DMS153 treated with DMSO at 0.1 percent for 48 hours (cell line): ENCODE data around the gene PKP1.
"Not testable (repeated sequence)": the region's sequence is repeated elsewhere in the genome, so short reads cannot be mapped to it uniquely, and the experiment has no call there.

Source experiments
- DNase-seq: peaks from one replicate; lab custom pipeline; 2025; ENCODE audit not compliant: unreplicated experiment; lab: John Stamatoyannopoulos, UW

Gene PKP1, protein sequence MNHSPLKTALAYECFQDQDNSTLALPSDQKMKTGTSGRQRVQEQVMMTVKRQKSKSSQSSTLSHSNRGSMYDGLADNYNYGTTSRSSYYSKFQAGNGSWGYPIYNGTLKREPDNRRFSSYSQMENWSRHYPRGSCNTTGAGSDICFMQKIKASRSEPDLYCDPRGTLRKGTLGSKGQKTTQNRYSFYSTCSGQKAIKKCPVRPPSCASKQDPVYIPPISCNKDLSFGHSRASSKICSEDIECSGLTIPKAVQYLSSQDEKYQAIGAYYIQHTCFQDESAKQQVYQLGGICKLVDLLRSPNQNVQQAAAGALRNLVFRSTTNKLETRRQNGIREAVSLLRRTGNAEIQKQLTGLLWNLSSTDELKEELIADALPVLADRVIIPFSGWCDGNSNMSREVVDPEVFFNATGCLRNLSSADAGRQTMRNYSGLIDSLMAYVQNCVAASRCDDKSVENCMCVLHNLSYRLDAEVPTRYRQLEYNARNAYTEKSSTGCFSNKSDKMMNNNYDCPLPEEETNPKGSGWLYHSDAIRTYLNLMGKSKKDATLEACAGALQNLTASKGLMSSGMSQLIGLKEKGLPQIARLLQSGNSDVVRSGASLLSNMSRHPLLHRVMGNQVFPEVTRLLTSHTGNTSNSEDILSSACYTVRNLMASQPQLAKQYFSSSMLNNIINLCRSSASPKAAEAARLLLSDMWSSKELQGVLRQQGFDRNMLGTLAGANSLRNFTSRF

DNA sequence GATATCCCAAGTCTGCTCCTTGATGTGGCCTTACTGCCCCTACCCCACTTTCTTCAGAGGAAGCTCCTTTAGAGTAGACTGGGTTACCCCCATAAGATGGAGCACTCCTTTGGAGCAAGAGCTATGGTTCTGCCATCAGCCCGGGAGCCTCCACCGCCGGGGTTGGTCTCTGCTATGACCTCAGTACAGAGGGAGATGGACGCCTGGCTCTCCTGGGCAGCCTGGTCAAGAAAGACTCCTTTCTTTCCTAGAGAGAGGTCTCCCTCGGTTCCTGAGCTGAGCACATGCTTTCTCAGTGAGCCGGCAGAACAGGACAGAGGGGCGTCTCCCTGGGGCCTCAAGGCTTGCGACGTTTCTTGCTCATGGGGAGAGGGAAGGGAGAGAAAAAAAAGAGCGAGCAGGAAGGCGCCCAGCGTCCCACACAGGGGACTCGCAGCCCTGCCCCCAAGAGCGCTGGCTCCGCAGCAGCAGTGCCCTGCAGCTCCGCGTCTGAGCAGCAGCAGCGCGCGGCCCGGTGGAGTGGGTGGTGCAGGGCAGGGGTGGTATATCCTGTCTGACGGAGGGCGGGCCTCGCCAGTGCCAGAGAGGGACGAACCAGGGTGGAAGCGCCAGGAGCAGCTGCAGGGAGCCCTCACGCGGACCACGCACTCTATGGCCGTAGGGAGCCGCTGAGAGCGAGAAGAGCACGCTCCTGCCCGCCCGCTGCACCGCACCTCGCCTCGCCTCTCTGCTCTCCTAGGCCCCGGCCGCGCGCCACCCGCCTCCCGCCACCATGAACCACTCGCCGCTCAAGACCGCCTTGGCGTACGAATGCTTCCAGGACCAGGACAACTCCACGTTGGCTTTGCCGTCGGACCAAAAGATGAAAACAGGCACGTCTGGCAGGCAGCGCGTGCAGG, at the start of gene PKP1:
Gene PKP1, plus strand, starts transcription at position 576 of the 899 bp plus-strand sequence. Its CDS starts 197 bp downstream, at position 773.
- no peak for DNase-seq

DNA sequence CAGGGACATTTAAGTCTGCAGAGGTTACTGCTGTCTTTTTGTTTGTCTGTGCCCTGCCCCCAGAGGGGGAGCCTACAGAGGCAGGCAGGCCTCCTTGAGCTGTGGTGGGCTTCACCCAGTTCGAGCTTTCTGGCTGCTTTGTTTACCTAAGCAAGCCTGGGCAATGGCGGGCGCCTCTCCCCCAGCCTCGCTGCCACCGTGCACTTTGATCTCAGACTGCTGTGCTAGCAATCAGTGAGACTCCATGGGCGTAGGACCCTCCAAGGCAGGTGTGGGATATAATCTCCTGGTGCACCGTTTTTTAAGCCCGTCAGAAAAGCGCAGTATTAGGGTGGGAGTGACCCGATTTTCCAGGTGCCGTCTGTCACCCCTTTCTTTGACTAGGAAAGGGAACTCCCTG, 43.7 kb upstream of the PKP1 start:
- not testable (repeated sequence) for DNase-seq

DNA sequence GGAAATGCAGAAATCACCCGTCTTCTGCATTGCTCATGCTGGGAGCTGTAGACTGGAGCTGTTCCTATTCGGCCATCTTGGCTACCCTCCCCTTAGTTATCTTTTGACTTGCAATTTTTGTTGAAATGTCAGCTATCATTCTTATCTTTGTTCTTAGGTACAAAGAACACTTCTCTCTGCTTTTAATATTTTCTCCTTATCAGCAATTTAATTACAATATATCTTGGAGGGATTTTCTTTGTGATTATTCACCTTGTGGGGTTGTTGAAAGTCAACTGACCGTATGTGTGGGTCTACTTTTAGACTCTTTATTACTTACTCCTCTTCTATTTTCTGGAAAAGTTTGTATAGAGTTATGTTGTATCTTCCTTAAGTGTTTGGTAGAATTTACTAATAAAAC, 43.1 kb upstream of the PKP1 start:
- no peak for DNase-seq

DNA sequence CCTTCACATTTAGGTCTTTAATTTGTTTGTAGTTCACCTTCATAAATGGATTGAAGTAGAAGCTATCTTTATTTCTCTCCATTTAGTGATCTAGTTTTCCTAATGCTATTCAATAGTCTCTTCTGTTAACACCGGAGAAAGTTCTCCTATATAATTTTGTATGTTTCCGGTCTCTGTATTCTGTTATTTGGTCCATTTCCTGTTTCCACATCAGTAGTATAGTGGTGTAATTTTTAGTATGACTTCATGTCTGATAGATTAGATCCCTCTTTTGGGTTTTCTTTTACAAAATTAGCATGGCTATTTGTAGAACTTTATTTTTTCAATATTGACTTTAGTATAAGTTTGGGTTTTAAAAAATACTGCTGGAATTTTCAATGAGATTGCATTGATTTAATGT, 41.6 kb upstream of the PKP1 start:
- no peak for DNase-seq

DNA sequence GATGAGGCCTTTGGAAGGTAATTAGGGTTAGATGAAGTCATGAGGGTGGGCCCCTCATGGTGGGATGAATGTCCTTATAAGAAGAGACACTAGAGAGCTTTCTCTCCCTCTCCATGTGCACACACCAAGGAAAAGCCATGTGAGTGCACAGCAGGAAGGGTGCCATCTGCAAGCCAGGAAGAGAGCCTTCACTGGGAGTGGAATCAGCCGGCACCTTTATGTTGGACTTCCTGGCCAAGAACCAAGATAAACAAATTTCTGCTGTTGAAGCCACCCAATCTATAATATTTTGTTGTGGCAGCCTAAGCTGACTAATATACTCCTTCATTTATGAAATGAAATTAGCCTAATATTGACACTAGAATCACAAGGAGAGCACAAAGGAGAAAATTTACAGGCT, 38.2 kb upstream of the PKP1 start:
- peak; percentile 85 for DNase-seq

DNA sequence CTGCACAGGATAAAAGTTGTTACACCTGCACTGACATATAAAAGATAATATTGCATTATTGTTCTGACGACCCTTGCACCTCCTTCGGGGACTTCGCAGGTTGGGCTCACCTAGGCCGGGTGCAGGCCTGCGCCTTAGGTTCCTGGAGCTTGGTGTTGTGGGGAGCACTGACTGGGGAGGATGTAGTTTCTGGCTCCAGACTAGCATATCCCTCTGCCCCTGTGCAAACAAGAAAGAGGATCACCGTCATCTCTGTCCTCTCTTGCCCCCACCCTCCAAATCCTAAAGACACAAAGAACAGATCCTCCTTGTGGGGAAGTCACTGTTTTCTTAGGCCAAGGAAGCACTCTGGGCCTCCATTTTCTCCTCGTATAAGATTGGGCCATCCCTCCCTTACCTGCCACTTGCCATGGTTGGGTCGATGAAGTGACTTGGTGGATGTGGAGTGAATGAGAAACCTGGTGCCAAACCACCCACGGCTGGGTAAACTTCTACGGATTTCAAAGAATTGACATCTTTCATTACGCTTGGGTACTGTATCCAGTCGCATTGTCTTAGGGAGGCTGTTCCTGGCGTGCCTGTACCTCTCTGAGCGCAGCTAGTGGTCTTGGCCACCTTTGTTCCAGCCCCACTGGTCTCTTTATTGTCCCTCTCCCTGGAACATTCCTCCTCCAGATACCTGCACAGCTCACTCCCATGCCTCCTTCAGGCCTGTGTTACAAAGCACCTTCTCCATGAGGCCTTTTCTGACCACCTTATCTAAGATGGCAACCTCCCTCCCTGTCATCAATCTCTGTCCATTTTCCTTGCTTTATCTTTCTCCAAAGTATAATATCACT, 34.4 kb upstream of the PKP1 start:
- no peak for DNase-seq

DNA sequence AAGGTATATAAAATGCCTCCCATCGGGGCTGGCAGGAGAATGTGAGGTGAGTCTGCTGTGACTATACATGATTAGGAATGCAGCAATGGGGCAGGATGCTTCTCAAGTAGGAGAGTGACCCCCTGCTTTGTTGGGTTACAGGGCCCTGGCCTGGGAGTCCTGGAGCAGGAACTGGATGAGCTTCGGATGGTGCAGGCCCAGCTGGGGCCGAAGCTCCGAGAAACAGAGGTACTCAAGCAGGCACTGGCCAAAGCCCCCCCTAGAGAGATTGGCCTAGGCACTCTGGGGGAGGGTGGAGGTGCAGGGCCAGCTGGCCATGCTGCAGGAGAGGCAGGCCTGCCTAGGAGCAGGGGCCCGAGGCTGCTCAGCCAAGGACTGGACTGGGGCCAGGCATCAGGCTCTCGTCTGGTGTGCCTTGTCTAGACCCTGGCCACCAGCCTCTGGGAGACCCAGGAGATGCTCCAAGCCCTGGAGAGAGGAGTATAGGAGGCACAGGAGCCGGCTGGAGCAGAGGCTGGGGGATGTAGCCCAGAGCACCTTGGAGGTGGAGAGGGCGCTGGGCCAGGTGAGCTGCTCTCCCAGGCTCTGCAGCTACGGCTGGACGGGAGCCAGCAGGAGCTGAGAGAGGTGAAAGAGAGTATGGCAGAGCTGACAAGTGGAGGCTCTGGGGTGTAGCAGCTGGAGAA, 32.8 kb upstream of the PKP1 start:
- peak; percentile 16 for DNase-seq

DNA sequence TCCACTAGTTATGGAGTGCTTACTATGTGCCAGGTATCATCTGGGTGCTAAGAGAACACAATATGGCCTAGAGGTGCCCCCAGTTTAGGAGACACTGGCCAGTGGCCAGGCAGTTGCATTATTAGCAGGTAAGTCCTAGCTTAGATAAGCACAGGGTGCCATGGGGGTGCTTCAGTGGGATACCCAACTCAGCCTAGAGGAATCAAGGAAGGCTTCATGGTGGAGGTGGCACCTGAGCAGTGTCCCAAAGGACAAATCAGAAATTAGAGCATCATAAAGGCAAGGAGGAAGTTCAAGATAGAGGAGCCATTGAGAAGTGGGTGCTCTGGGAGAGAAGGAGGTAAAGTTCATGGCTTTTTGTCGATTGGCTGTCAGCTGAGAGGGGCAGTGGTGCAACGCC, 31.9 kb upstream of the PKP1 start:
- DNase-seq, result no peak

DNA sequence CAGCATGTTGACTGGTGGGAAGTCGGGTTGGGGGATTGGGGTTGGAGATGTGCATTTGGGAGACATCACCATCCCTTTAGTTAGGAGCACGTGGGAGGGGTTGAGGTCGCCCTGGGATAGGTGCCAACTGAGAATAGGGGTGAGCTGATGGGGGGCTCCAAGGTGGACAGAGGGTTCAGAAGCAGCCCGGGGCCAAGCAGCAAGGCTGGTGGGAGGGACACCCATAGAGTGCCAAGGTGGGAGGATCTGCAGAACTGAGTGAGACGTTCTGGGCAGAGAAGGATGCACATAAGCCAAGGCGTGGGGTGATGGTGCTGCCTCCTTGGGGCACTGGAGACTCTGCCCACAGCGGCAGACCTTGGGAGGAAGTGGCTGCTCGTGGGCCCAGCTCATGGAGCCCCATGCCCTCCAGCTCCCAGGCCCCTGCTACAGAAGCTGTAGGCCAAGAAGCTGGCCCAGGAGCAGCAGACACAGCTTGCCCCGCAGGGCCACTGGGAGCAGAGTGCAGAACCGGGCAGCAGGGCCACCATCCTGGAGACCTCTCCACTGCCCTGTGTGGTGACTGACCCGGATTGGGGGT, 31.4 kb upstream of the PKP1 start:
- DNase-seq, result no peak

DNA sequence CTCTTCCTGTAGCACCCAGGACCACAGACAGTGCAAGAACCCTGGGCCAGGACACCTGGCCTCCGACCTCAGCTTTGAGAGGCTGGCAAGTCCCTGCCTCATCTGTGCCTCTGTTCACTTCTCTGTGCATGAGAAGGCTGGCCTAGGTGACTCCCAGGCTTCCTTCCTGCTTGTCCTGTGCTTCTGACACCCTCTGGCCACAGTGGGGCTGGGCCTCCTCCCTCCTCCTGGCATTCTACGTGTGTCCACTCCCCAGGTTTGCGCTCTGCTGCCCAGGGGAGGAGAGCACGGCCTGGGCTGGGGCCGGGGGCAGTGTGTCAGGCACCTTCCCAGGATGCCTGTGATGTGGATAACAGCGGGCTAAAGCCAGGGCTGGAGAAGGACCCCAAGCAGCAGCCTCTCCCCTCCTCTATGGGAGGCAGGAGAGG, 30.3 kb upstream of the PKP1 start:
- DNase-seq, result no peak

DNA sequence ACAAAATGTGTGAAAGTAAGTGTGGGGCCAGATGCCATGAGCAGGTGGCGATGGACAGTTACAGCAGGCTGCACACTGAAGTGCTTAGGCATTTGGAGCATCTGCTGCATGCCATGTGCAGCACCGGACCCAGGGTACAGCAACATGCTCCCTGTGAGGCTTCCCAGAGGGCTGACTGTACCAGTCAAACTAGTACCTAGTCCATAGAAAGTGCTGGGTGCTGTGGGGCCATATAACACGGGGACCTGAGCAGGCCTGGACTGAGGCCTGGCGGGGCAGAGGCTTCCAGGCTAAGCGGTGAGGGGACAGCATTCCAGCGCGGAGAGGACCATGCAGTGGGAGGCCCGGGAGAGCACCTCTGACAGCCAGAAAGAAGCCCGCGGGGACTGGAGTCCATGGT, 29.9 kb upstream of the PKP1 start:
- DNase-seq, result no peak

DNA sequence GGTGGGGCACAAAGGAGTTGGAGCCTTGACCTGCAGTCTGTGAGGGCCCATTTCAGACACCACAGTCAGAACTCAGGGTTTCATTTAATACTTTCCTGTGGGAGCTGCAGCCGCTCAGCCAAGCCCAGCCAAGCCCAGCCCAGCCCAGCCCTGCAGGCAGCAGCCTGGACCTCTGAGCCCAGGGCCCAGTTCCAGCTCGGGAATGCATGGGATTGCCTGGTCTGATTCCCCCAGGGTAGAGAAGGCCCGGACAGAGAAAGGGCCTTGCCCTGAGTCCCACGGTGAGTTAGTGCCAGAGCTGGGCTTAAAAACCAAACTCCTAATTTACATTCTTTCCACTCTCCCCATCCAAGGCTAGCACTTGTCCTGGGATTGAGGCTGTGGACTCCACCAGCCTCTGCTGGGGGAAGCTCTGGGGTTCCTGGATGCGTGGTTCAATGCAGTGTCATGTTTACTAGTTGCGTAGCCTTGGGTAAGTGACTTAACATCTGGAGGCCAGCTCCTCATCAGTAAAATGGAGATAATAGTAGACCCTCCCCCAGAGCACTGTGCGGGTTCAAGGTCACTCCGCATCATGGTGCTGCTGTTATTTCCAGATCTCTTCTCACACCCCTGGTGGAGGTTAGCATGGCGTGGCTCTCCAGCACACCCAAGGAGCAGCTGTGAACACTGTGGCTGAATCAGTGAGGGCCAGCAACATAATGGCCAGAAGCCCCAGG, 29.2 kb upstream of the PKP1 start:
- DNase-seq, result no peak

DNA sequence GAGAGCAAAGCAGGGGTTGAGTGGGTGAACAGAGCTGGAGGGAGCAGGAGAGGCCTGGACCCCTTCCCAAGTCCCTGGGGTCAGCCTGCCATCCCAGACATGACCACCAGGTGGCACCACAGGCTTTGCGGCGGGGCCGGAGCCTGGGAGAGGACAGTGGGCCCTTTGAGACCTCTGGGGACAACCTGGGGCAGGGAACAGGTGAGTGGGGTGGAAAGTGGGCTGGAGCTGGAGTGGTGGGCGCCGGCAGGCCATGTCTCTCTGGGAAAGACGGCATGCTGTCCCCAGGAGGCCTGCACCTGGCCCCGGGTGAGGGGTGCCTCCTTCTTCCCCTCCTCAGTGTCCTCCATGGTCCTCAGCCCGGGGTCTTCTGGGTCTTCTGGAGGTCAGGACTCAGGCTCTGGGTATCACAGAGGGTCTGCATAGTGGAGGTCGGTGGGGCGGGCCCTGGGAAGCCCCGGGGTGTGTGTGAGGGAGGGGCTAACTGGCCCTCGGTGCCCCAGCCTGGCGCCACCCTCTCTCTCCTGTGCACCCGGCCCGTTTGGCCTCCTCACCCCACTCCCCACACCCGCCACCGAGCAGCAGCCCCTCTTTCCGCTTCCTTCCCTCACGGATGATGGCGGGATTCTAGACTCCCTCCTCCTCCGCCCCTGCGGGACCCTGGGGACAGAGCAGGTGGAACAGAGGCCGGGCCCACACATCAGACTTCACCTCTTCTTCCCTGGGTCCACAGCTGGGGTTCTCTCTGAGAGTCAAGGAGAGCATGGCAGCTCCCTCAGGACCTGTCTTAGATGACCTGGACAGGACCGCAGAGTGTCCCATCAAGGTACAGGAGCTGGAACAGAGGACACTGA, 28.5 kb upstream of the PKP1 start:
- peak; percentile 71 for DNase-seq

DNA sequence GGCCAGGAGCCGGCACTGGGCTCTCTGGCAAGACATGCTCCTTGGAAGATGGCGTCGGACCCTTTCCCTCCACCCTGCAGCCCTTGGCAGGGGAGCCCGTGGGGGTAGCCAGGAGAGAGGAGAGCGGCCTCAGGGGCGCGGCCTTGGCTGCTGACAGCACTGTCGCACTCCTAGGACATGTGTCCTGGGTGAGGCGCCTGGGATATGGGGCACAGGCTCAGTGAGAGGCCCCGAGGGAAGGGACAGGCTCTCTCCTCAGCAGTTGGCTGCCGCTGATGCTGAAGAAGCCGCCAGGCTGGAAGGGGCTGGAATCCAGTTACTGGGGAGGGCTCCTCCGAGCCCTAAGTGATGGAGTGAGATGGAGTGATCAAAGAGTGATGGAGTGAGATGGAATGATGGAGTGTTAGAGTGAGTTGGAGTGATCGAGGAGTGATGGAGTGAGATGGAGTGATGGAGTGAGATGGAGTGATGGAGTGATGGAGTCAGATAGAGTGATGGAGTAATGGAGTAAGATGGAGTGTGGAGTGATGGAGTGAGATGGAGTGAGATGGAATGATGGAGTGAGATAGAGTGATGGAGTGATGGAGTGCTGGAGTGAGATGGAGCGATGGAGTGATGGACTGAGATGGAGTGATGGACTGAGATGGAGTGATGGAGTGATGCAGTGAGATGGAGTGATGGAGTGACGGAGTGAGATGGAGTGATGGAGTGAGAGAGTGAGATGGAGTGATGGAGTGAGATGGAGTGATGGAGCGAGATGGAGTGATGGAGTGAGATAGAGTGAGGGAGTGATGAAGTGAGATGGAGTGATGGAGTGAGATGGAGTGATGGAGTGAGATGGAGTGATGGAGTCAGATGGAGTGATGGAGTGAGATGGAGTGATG, 27.6 kb upstream of the PKP1 start:
- no peak for DNase-seq

DNA sequence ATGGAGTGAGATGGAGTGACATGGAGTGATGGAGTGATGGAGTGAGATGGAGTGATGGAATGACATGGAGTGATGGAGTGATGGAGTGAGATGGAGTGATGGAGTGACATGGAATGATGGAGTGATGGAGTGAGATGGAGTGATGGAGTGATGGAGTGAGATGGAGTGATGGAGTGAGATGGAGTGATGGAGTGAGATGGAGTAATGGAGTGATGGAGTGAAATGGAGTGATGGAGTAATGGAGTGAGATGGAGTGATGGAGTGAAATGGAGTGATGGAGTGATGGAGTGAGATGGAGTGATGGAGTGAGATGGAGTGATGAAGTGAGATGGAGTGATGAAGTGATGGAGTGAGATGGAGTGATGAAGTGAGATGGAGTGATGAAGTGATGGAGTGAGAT, 25.2 kb upstream of the PKP1 start:
- DNase-seq, result not testable (repeated sequence)

DNA sequence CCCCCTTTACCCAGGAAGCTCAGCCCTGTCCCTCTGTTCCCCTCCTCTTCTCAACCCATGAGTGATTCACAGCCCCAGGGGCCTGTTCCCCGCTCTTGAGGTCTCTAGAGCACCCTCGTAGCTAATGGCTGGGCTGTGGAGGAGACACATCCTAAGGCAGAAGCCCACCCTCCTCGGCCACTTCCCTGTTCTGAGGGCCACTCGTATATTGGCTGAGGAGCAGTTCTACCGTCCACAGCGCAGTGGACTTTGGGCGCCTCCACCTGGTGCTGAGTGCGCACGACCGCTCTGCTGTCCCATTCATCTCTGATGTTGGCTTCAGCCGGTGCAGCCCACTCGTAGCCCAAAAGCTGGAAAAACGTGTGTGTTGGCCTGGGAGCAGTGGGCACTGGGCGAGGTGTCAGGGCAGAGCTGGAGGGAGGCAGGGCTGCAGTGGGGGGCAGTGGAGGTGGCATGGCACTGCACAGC, 24.5 kb upstream of the PKP1 start:
- DNase-seq, result no peak
